Fibroblast of lung (primary cell): ENCODE data around the gene VPS35L. TPM values are rescaled to one million over a fixed set of nuclear protein-coding genes. Genes with fewer than 3 reads are reported as not detected.

ENCODE experiments used
- DNase-seq, 2 donors: peaks; one replicate each; pipeline versions ENCODE4 v3.0.0 to v3.0.0-alpha.2; 2010; ENCODE audit warnings: low read depth in 2 of 2
- H2AFZ ChIP-seq: 2 replicates; pipeline ENCODE4 v1.5.1; 2012; ENCODE audit warnings: low read length, control low read depth, inconsistent platforms
- H3K27ac ChIP-seq: 2 replicates; pipeline ENCODE4 v1.5.1; 2011; ENCODE audit warnings: low read length, control low read depth; ENCODE audit not compliant: insufficient read depth
- H3K27me3 ChIP-seq: 2 replicates; pipeline ENCODE4 v1.5.1; 2011; ENCODE audit warnings: mild to moderate bottlenecking, low read length; ENCODE audit not compliant: control insufficient read depth, insufficient read depth
- H3K36me3 ChIP-seq: 2 replicates; pipeline ENCODE4 v1.5.1; 2011; ENCODE audit warnings: low read length; ENCODE audit not compliant: control insufficient read depth, insufficient read depth
- H3K4me1 ChIP-seq: 2 replicates; pipeline ENCODE4 v1.5.1; 2011; ENCODE audit warnings: low read length; ENCODE audit not compliant: control insufficient read depth, insufficient read depth; ENCODE audit errors: extremely low read depth
- H3K4me2 ChIP-seq: 2 replicates; pipeline ENCODE4 v1.5.1; 2011; ENCODE audit warnings: low read length, control low read depth; ENCODE audit not compliant: insufficient read depth; ENCODE audit errors: extremely low read depth
- H3K4me3 ChIP-seq, 4 experiments: fragments of 200-600 bp in 1 of 4; sonication (generic) in 1 of 4; replicated peaks in 1 of 4; 2 replicates each; pipeline ENCODE4 v1.5.1; 2011 to 2016; ENCODE audit warnings: low read length in 4 of 4, low read depth in 3 of 4, mild to moderate bottlenecking in 3 of 4, control low read depth in 2 of 4, inconsistent platforms in 1 of 4, mixed read lengths in 1 of 4; ENCODE audit not compliant: insufficient read depth in 1 of 4; ENCODE audit errors: control extremely low read depth in 1 of 4
- H3K79me2 ChIP-seq: 2 replicates; pipeline ENCODE4 v1.5.1; 2012; ENCODE audit warnings: mild to moderate bottlenecking, low read length, inconsistent platforms; ENCODE audit not compliant: control insufficient read depth, insufficient read depth
- H3K9ac ChIP-seq: 2 replicates; pipeline ENCODE4 v1.5.1; 2011; ENCODE audit warnings: mild to moderate bottlenecking, low read length, control low read depth; ENCODE audit not compliant: insufficient read depth
- H3K9me3 ChIP-seq: 2 replicates; pipeline ENCODE4 v1.5.1; 2012; ENCODE audit warnings: low read depth, low read length; ENCODE audit not compliant: control insufficient read depth, insufficient read depth
- H4K20me1 ChIP-seq: 2 replicates; pipeline ENCODE4 v1.5.1; 2011; ENCODE audit warnings: low read length; ENCODE audit not compliant: control insufficient read depth, insufficient read depth; ENCODE audit errors: extremely low read depth
- EZH2 ChIP-seq: IDR thresholded peaks from 2 replicates; pipeline ENCODE4 v1.5.1; 2012; ENCODE audit warnings: low read length, control low read depth, mild to moderate bottlenecking; ENCODE audit errors: missing control alignments
- polyA plus RNA-seq, 2 donors: library from polyadenylated mRNA; depleted of rRNA in 1 of 2; stranded (reverse) in 1 of 2; unstranded in 1 of 2; fragments of >200 nt; gene quantifications; 2 replicates each; pipeline ENCODE4 v1.2.1, GENCODE V29; 2011 to 2012; ENCODE audit warnings: missing spikeins in 1 of 2
- total RNA-seq: library from RNA; depleted of rRNA; stranded (reverse); fragments of >200 nt; gene quantifications from 2 replicates; pipeline ENCODE4 v1.2.1, GENCODE V29; 2014
- TF ChIP-seq, protein P1 (sequence below), 2 donors: IDR thresholded peaks in 1 of 2; conservative IDR thresholded peaks in 1 of 2; 1 replicate in 1 of 2; 2 replicates in 1 of 2; pipeline ENCODE4 v1.5.1; 2011 to 2012; ENCODE audit warnings: low read length in 2 of 2, control low read depth in 1 of 2, inconsistent platforms in 1 of 2, low read depth in 1 of 2, mild to moderate bottlenecking in 1 of 2

VPS35L gene
- total and polyA plus RNA-seq, 2 donors (not counting 1 experiment from before 2014, with no cell fraction given) = 46.7 to 54.7 TPM

GRCh38 chr16:19685176-19685575, 129.7 kb downstream of the VPS35L start:
- Histone ChIP-seq H3K4me1 (no peaks in the 10 kb centered on the region), H3K36me3 (peaks cover 10% of the 10 kb centered on the region), H3K27ac (no peak overlapping the region), H3K9ac (no peak overlapping the region), H3K9me3 (no peaks in the 10 kb centered on the region), H2AFZ (no peak overlapping the region), H3K79me2 (no peaks in the 10 kb centered on the region), H3K4me3 (no peak overlapping the region), H4K20me1 (no peaks in the 10 kb centered on the region), H3K27me3 (no peaks in the 10 kb centered on the region), H3K4me2 (no peak overlapping the region)
- DNase-seq = no peak
- no peak for TF ChIP-seq EZH2
- TF ChIP-seq, protein P1, sequence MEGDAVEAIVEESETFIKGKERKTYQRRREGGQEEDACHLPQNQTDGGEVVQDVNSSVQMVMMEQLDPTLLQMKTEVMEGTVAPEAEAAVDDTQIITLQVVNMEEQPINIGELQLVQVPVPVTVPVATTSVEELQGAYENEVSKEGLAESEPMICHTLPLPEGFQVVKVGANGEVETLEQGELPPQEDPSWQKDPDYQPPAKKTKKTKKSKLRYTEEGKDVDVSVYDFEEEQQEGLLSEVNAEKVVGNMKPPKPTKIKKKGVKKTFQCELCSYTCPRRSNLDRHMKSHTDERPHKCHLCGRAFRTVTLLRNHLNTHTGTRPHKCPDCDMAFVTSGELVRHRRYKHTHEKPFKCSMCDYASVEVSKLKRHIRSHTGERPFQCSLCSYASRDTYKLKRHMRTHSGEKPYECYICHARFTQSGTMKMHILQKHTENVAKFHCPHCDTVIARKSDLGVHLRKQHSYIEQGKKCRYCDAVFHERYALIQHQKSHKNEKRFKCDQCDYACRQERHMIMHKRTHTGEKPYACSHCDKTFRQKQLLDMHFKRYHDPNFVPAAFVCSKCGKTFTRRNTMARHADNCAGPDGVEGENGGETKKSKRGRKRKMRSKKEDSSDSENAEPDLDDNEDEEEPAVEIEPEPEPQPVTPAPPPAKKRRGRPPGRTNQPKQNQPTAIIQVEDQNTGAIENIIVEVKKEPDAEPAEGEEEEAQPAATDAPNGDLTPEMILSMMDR (conservative IDR thresholded peaks at IDR 0.05 in 1 of 2, IDR thresholded peaks at IDR 0.05 in 1 of 2; ENCODE audit: low read depth in 1 of 2, low read length in 2 of 2) = no peak

GRCh38 chr16:19687279-19687678, 131.8 kb downstream of the VPS35L start:
- Histone ChIP-seq H3K4me3 (no peak overlapping the region), H3K27me3 (no peaks in the 10 kb centered on the region), H2AFZ (no peak overlapping the region), H3K36me3 (peaks cover 14% of the 10 kb centered on the region), H3K4me1 (no peaks in the 10 kb centered on the region), H3K79me2 (no peaks in the 10 kb centered on the region), H4K20me1 (no peaks in the 10 kb centered on the region), H3K4me2 (no peak overlapping the region), H3K9ac (no peak overlapping the region), H3K27ac (no peak overlapping the region), H3K9me3 (no peaks in the 10 kb centered on the region)
- DNase-seq = no peak
- TF ChIP-seq, protein P1 (conservative IDR thresholded peaks at IDR 0.05 in 1 of 2, IDR thresholded peaks at IDR 0.05 in 1 of 2; ENCODE audit: low read depth in 1 of 2, low read length in 2 of 2) = no peak
- no peak for TF ChIP-seq EZH2

DNA sequence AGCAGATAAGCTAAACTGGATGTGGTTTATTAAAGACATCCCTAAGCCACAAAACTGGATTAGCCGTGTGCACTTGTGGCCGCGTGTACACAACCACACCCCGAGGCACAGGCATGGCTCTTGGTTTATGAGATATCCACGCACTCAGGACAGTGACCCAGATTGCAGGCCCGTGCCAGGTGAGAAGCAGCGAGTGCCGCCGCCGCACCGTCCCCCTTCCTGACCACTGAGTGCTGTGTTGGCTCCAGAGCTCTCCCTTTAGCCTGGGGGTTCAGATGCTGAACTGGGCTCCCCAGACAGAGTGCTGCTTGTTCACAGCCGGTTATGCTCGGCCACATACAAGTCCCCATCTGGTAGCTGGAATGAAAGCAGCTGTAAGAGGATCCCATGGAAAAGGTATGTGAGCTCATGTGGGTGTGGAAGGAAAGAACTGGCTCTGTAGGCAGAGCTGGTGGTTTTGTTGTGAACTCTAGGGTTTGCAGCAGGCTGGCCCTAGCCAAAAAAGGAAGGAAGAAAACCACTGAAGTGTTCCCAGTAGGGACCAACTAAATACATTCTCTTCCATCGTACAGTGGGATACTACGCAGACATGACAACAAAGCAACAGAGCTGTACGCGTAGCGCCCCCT, 133.0 kb downstream of the VPS35L start:
- Histone ChIP-seq H3K4me1 (no peaks in the 10 kb centered on the region), H3K27ac (no peak overlapping the region), H3K9me3 (no peaks in the 10 kb centered on the region)

More for the DNA sequence above, 133.0 kb downstream of the VPS35L start:
- Histone ChIP-seq H3K9ac (no peak overlapping the region), H3K79me2 (no peaks in the 10 kb centered on the region), H3K4me3 (no peak overlapping the region), H2AFZ (no peak overlapping the region), H3K27me3 (no peaks in the 10 kb centered on the region), H3K4me2 (no peak overlapping the region), H4K20me1 (no peaks in the 10 kb centered on the region), H3K36me3 (peaks cover 15% of the 10 kb centered on the region)
- DNase-seq = no peak
- TF ChIP-seq, protein P1 (conservative IDR thresholded peaks at IDR 0.05 in 1 of 2, IDR thresholded peaks at IDR 0.05 in 1 of 2; ENCODE audit: low read depth in 1 of 2, low read length in 2 of 2) = no peak
- TF ChIP-seq EZH2 = no peak
